IMR-90 (cell line): ENCODE measurements around the gene TTC7B. TPM values are rescaled to one million over a fixed set of nuclear protein-coding genes. Genes with fewer than 3 reads are reported as not detected.

Source experiments
- ATAC-seq: fragments of 200-7000 bp; cut with Tn5 transposase; 2 replicates; pipeline ENCODE4 v1.9.1; 2020; ENCODE audit warnings: low read depth, mild to moderate bottlenecking, moderate library complexity
- BruUV-seq: library from RNA; stranded (reverse); fragments of 400-500 nt; replicated peaks from 2 replicates; lab custom pipeline; 2021; lab: Mats Ljungman, UMichigan
- CTCF ChIA-PET: fragments of 300-600 bp; formaldehyde crosslinking; extraction: SDS; loops from one replicate; lab custom pipeline; 2021; ENCODE audit warnings: antibody characterized with exemption; lab: Yijun Ruan, JAX
- POLR2A ChIA-PET: fragments of 300-600 bp; sonication (Branson Sonifier 250); formaldehyde crosslinking; loops from one replicate; lab custom pipeline; 2022; ENCODE audit warnings: antibody characterized with exemption; ENCODE audit not compliant: unreplicated experiment; lab: Charles Lee
- DNase-seq: peaks from one replicate; pipeline ENCODE4 v3.0.0; 2013
- H2AFZ ChIP-seq: replicated peaks from 2 replicates; pipeline ENCODE3; 2013; ENCODE audit warnings: low read length, mild to moderate bottlenecking; ENCODE audit not compliant: poor library complexity
- H2AK5ac ChIP-seq: 2 replicates; pipeline ENCODE4 v1.6.1; 2013; ENCODE audit warnings: low read depth, low read length, inconsistent platforms
- H2AK9ac ChIP-seq: replicated peaks from 2 replicates; pipeline ENCODE3; 2013; ENCODE audit warnings: mild to moderate bottlenecking, low read depth, low read length, moderate library complexity; ENCODE audit not compliant: poor library complexity
- H2BK120ac ChIP-seq: 2 replicates; pipeline ENCODE4 v1.6.1; 2013; ENCODE audit warnings: low read depth, low read length, inconsistent platforms
- H2BK15ac ChIP-seq: 3 replicates; pipeline ENCODE4 v1.6.1; 2013; ENCODE audit warnings: low read depth, low read length, inconsistent platforms
- H2BK20ac ChIP-seq: 2 replicates; pipeline ENCODE4 v1.6.1; 2013; ENCODE audit warnings: low read depth, mild to moderate bottlenecking, inconsistent platforms, low read length, moderate library complexity
- H2BK5ac ChIP-seq: 2 replicates; pipeline ENCODE4 v1.6.1; 2013; ENCODE audit warnings: mild to moderate bottlenecking, low read depth, low read length, inconsistent platforms; ENCODE audit not compliant: poor library complexity, severe bottlenecking
- H3K14ac ChIP-seq: replicated peaks from 2 replicates; pipeline ENCODE4 v1.6.1; 2013; ENCODE audit warnings: low read depth, low read length, inconsistent platforms
- H3K18ac ChIP-seq: 2 replicates; pipeline ENCODE4 v1.6.1; 2013; ENCODE audit warnings: low read depth, low read length, control low read depth
- H3K23ac ChIP-seq: 2 replicates; pipeline ENCODE4 v1.6.1; 2013; ENCODE audit warnings: low read depth, low read length, inconsistent platforms
- H3K27ac ChIP-seq: 2 replicates; pipeline ENCODE4 v1.5.1; 2013; ENCODE audit warnings: mild to moderate bottlenecking, control low read depth, low read length; ENCODE audit not compliant: insufficient read depth
- H3K27me3 ChIP-seq: 2 replicates; pipeline ENCODE4 v1.6.1; 2013; ENCODE audit warnings: low read length; ENCODE audit not compliant: control insufficient read depth, insufficient read depth
- H3K36me3 ChIP-seq: 2 replicates; pipeline ENCODE4 v1.6.1; 2013; ENCODE audit warnings: low read length, mixed read lengths; ENCODE audit not compliant: control insufficient read depth, insufficient read depth
- H3K4ac ChIP-seq: 2 replicates; pipeline ENCODE4 v1.6.1; 2013; ENCODE audit warnings: low read depth, low read length, inconsistent platforms
- H3K4me1 ChIP-seq: 2 replicates; pipeline ENCODE4 v1.6.1; 2013; ENCODE audit warnings: low read length, mixed read lengths; ENCODE audit not compliant: control insufficient read depth, insufficient read depth
- H3K4me2 ChIP-seq: 2 replicates; pipeline ENCODE4 v1.6.1; 2013; ENCODE audit warnings: low read depth, mild to moderate bottlenecking, control low read depth, low read length, moderate library complexity
- H3K4me3 ChIP-seq: 2 replicates; pipeline ENCODE4 v1.5.1; 2013; ENCODE audit warnings: low read depth, mild to moderate bottlenecking, control low read depth, low read length, moderate library complexity; ENCODE audit not compliant: insufficient read depth
- H3K56ac ChIP-seq: 2 replicates; pipeline ENCODE4 v1.6.1; 2013; ENCODE audit warnings: low read length, inconsistent platforms; ENCODE audit not compliant: insufficient read depth; ENCODE audit errors: extremely low read depth
- H3K79me1 ChIP-seq, 2 experiments: 2 replicates each; pipeline ENCODE4 v1.6.1; 2013; ENCODE audit warnings: low read length in 2 of 2, inconsistent platforms in 1 of 2, low read depth in 1 of 2
- H3K9ac ChIP-seq: 2 replicates; pipeline ENCODE4 v1.6.1; 2013; ENCODE audit warnings: low read depth, low read length, control low read depth
- H3K9me1 ChIP-seq: 2 replicates; pipeline ENCODE4 v1.6.1; 2013; ENCODE audit warnings: low read length, inconsistent platforms; ENCODE audit not compliant: insufficient read depth
- H3K9me3 ChIP-seq: 2 replicates; pipeline ENCODE4 v1.6.1; 2013; ENCODE audit warnings: low read length; ENCODE audit not compliant: control insufficient read depth, insufficient read depth
- H4K20me1 ChIP-seq: 2 replicates; pipeline ENCODE4 v1.6.1; 2013; ENCODE audit warnings: low read length, inconsistent platforms; ENCODE audit not compliant: insufficient read depth
- H4K5ac ChIP-seq: 2 replicates; pipeline ENCODE4 v1.6.1; 2013; ENCODE audit warnings: mild to moderate bottlenecking, low read depth, low read length, control low read depth
- H4K8ac ChIP-seq, 2 experiments: 2 replicates each; pipeline ENCODE4 v1.6.1; 2013; ENCODE audit warnings: low read depth in 2 of 2, low read length in 2 of 2, control low read depth in 1 of 2, inconsistent platforms in 1 of 2
- H4K91ac ChIP-seq: 2 replicates; pipeline ENCODE4 v1.6.1; 2013; ENCODE audit warnings: low read depth, low read length, inconsistent platforms; ENCODE audit not compliant: insufficient read depth
- BHLHE40 ChIP-seq: fragments of 150-350 bp; IDR thresholded peaks from 2 replicates; pipeline ENCODE4 v1.6.1; 2016; ENCODE audit warnings: mild to moderate bottlenecking, low read depth, low read length
- CEBPB ChIP-seq: IDR thresholded peaks from 2 replicates; pipeline ENCODE4 v1.6.1; 2012; ENCODE audit warnings: low read depth, low read length, improper control_type of control experiment
- CHD1 ChIP-seq: IDR thresholded peaks from 2 replicates; pipeline ENCODE4 v1.6.1; 2012; ENCODE audit warnings: low read depth, low read length, improper control_type of control experiment
- CTCF ChIP-seq: conservative IDR thresholded peaks from 2 replicates; pipeline ENCODE4 v1.5.1; 2012; ENCODE audit warnings: mild to moderate bottlenecking, low read depth, low read length, improper control_type of control experiment
- ELK1 ChIP-seq: fragments of 150-350 bp; IDR thresholded peaks from 2 replicates; pipeline ENCODE4 v1.6.1; 2016; ENCODE audit warnings: low read depth, mild to moderate bottlenecking, low read length, moderate library complexity, borderline replicate concordance
- FOS ChIP-seq: fragments of 150-350 bp; IDR thresholded peaks from 2 replicates; pipeline ENCODE4 v1.6.1; 2016; ENCODE audit warnings: low read depth, low read length
- MAFK ChIP-seq: IDR thresholded peaks from 2 replicates; pipeline ENCODE4 v1.6.1; 2012; ENCODE audit warnings: low read depth, low read length, improper control_type of control experiment
- MAZ ChIP-seq: IDR thresholded peaks from 2 replicates; pipeline ENCODE4 v1.6.1; 2012; ENCODE audit warnings: low read depth, mild to moderate bottlenecking, low read length, improper control_type of control experiment, moderate library complexity, borderline replicate concordance
- MXI1 ChIP-seq: IDR thresholded peaks from 2 replicates; pipeline ENCODE4 v1.6.1; 2012; ENCODE audit warnings: low read depth, mild to moderate bottlenecking, low read length, moderate library complexity, borderline replicate concordance
- NFE2L2 ChIP-seq: fragments of 150-350 bp; IDR thresholded peaks from 2 replicates; pipeline ENCODE4 v1.6.1; 2016; ENCODE audit warnings: low read depth, mild to moderate bottlenecking, low read length
- POLR2A ChIP-seq: IDR thresholded peaks from 2 replicates; pipeline ENCODE4 v1.6.1; 2012; ENCODE audit warnings: mild to moderate bottlenecking, low read depth, low read length
- RAD21 ChIP-seq: IDR thresholded peaks from 2 replicates; pipeline ENCODE4 v1.6.1; 2012; ENCODE audit warnings: low read length, improper control_type of control experiment
- RCOR1 ChIP-seq: IDR thresholded peaks from 2 replicates; pipeline ENCODE4 v1.6.1; 2012; ENCODE audit warnings: mild to moderate bottlenecking, low read length, improper control_type of control experiment; ENCODE audit not compliant: insufficient replicate concordance
- RFX5 ChIP-seq: IDR thresholded peaks from 2 replicates; pipeline ENCODE4 v1.8.0; 2012; ENCODE audit warnings: low read depth, mild to moderate bottlenecking, low read length, moderate library complexity
- SMC3 ChIP-seq: fragments of 150-350 bp; IDR thresholded peaks from 2 replicates; pipeline ENCODE4 v1.6.1; 2016; ENCODE audit warnings: low read depth, mild to moderate bottlenecking, antibody characterized with exemption, low read length, moderate library complexity
- USF2 ChIP-seq: fragments of 150-350 bp; IDR thresholded peaks from 2 replicates; pipeline ENCODE4 v1.6.1; 2017; ENCODE audit warnings: mild to moderate bottlenecking, antibody characterized with exemption, low read length, low read depth
- WGBS, 2 experiments: methylation state at CpG; one replicate each; pipeline versions ENCODE4 v1.1.5 to v1.1.7; 2013; ENCODE audit warnings: missing lambda C conversion rate in 2 of 2; ENCODE audit not compliant: insufficient read length in 1 of 2; ENCODE audit errors: extremely low coverage in 2 of 2; 5-methylcytosine and 5-hydroxymethylcytosine counted together
- dilution Hi-C: fragments of 300-500 bp; cut with HindIII; formaldehyde crosslinking; loops from one replicate; pipeline ENCODE4 v1.14.3; 2018; ENCODE audit warnings: low sequenced_read_pairs; ENCODE audit not compliant: unreplicated experiment
- in situ Hi-C: fragments of 300-500 bp; cut with MboI; formaldehyde crosslinking; loops from 3 replicates; pipeline ENCODE4 v1.14.3; 2019; ENCODE audit warnings: low sequenced_read_pairs, inconsistent platforms, mixed read lengths
- intact Hi-C: fragments of 100-400 bp; cut with micrococcal nuclease; formaldehyde crosslinking; loops from 2 replicates; pipeline ENCODE4 v1.10.0; 2022
- polyA plus RNA-seq, 3 experiments: library from polyadenylated mRNA; depleted of rRNA; stranded (reverse); fragments of >200 nt; gene quantifications; 2 replicates each; pipeline ENCODE4 v1.2.3, GENCODE V29; 2012; ENCODE audit warnings: low replicate concordance in 1 of 3
- total RNA-seq: library from RNA; depleted of rRNA; stranded (reverse); fragments of >200 nt; gene quantifications from 2 replicates; pipeline ENCODE4 v1.2.3, GENCODE V29; 2012

The TTC7B gene
- total and polyA plus RNA-seq, 2 of the 4 experiments (the other 2 are of a cell fraction) = 18.1 to 35.3 TPM

- H3K14ac ChIP-seq = no peak overlapping the region
- no peak overlapping the region for H2AFZ ChIP-seq
- no peak for ATAC-seq
- H2BK120ac ChIP-seq = peak overlapping the region; percentile 32; the same call in 1 of the 2 replicates
- peak overlapping the region; percentile 41; the same call in 1 of the 2 replicates for H3K18ac ChIP-seq
- H3K79me1 ChIP-seq = peaks cover 5 to 20% of the 10 kb centered on the region in 2 experiments; a peak in 2 of 4 replicates
- CTCF ChIA-PET = no interaction called here
- H3K56ac ChIP-seq = no peak overlapping the region
- H2BK5ac ChIP-seq = no peak overlapping the region
- dilution Hi-C loops (no loop called here), in situ Hi-C loops (no loop called here), intact Hi-C loops (no loop called here)
- no peaks in the 10 kb centered on the region for H3K9me3 ChIP-seq
- WGBS, 2 experiments = no CpG with 5 or more reads among the region's 6 CpGs
- H3K4me2 ChIP-seq = no peak overlapping the region
- peaks cover 25% of the 10 kb centered on the region for H3K9me1 ChIP-seq
- H2AK9ac ChIP-seq = no peak overlapping the region
- H4K8ac ChIP-seq = no peak overlapping the region
- no peak overlapping the region for H3K4me3 ChIP-seq
- no peak for TF ChIP-seq MAFK
- TF ChIP-seq RCOR1 = no peak
- TF ChIP-seq FOS = no peak
- no peak for TF ChIP-seq RAD21
- no peak for TF ChIP-seq POLR2A
- no peak for TF ChIP-seq MXI1
- no peak for TF ChIP-seq NFE2L2
- TF ChIP-seq USF2 = no peak
- no peak for TF ChIP-seq CEBPB
- no peak for TF ChIP-seq RFX5
- TF ChIP-seq CTCF = no peak
- no peak for TF ChIP-seq SMC3
- TF ChIP-seq CHD1 = no peak
- no peak for TF ChIP-seq BHLHE40
- TF ChIP-seq ELK1 = no peak
- no peak for TF ChIP-seq MAZ
- no peak overlapping the region for H3K27ac ChIP-seq
- peaks cover 18% of the 10 kb centered on the region for H3K4me1 ChIP-seq
- POLR2A ChIA-PET = no interaction called here
- H3K27me3 ChIP-seq = no peaks in the 10 kb centered on the region
- peak overlapping the region; percentile 74 for H2AK5ac ChIP-seq
- peak overlapping the region; percentile 64; the same call in 1 of the 2 replicates for H3K23ac ChIP-seq
- DNase-seq = no peak
- H4K20me1 ChIP-seq = no peaks in the 10 kb centered on the region
- no peak overlapping the region for H3K9ac ChIP-seq
- no TSS peak for BruUV-seq
- no peak overlapping the region; the same call in 1 of the 2 replicates for H3K4ac ChIP-seq
- no peak overlapping the region; the same call in 1 of the 2 replicates for H4K5ac ChIP-seq
- H2BK15ac ChIP-seq = no peak overlapping the region; the same call in 1 of the 3 replicates
- H4K91ac ChIP-seq = no peak overlapping the region
- no peak overlapping the region; the same call in 1 of the 2 replicates for H2BK20ac ChIP-seq
- H3K36me3 ChIP-seq = peaks cover 4% of the 10 kb centered on the region; the same call in 1 of the 2 replicates
Measured at GRCh38 chr14:90678846-90679362, 137.3 kb downstream of the TTC7B start.
